ENCODE measurements around the gene PRM1.

The PRM1 gene

GRCh38 chr16:11254913-11255736 is 26.0 kb downstream of the PRM1 start:
- DNase-seq, result peak; percentile 54 to 88 (median 78)

DNA sequence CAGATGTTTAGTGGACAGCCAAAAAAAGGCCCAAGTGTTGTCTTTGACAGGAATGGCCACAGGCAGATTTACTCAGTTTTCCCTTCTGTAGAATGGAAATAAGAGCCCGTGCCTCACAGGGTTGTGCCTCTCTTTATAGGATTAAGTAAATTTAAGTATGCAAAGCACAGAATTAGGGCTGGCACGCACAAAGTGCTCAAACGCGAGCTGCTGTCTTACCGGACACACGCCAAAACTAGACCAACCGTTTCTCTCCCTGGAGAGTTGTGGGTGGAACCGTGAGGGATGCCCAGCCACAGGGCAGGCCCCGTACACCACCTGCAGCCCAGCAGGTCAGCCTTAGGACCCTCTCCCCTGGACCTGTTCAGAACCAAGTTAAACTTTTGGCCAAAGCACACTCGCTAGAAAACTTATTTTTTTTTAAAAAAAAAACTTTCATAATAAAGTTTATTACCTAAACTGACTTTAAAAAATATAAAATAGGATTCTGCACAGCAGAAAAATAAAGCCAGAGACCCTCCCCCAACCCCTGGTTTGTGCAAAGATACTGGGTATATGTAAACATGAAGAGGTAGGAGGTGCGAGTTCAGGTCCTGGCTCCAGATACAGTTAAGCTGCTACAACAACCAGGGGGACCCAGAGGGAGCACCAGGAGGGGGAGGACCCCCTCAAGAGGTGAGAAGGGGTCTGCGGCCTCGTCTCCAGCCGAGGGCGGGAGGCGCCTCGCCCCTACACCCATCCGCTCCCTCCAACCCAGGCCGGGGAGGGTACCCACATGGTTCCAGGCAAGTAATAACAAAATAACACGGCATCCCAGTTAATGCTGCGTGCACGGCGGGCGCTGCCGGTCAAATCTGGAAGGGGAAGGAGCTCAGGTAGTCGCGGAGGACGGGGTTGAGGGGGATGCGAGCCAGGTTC is 26.9 kb downstream of the PRM1 start:
- peaks cover 0 to 22% (median 0%) of the 10 kb centered on the region in 4 experiments for H3K36me3 ChIP-seq (ENCODE audit: control insufficient read depth in 4 of 4, insufficient read depth in 4 of 4, low read length in 3 of 4)
- peak overlapping the region in 1 of 2 experiments; percentile 75 for H3K27ac ChIP-seq (ENCODE audit: insufficient read depth in 1 of 2, low read depth in 1 of 2, low read length in 2 of 2, poor library complexity in 1 of 2, severe bottlenecking in 2 of 2)

More at GRCh38 chr16:11254913-11255736, 26.0 kb downstream of the PRM1 start:
- no peaks in the 10 kb centered on the region for H3K9me3 ChIP-seq (ENCODE audit: control extremely low read depth in 1 of 5, control insufficient read depth in 4 of 5, insufficient read depth in 2 of 5, low read depth in 1 of 5, low read length in 4 of 5)
- peaks cover 5 to 62% (median 53%) of the 10 kb centered on the region in 4 experiments for H3K4me1 ChIP-seq (ENCODE audit: control extremely low read depth in 1 of 4, control insufficient read depth in 4 of 4, insufficient read depth in 4 of 4, low read length in 3 of 4)
- 2% methylated on average over 75 of the region's 105 CpGs for WGBS (ENCODE audit: insufficient coverage)
- H3K4me3 ChIP-seq (ENCODE audit: control insufficient read depth in 1 of 7, extremely low read depth in 1 of 7, insufficient read depth in 4 of 7, low read depth in 2 of 7, low read length in 6 of 7), result peak overlapping the region; percentile 43 to 92 (median 84)
- peaks cover 0 to 22% (median 0%) of the 10 kb centered on the region in 4 experiments for H3K36me3 ChIP-seq (ENCODE audit: control insufficient read depth in 4 of 4, insufficient read depth in 4 of 4, low read length in 3 of 4)
- no peaks in the 10 kb centered on the region for H3K27me3 ChIP-seq (replicated peaks in 2 of 5; ENCODE audit: control insufficient read depth in 4 of 5, insufficient read depth in 5 of 5, low read length in 4 of 5)
- peak overlapping the region in 1 of 2 experiments; percentile 75 for H3K27ac ChIP-seq (ENCODE audit: insufficient read depth in 1 of 2, low read depth in 1 of 2, low read length in 2 of 2, poor library complexity in 1 of 2, severe bottlenecking in 2 of 2)
- POLR2A ChIA-PET, result interaction anchor here (0.6 to 2.7 kb wide), 13 partner anchors 14 to 291 kb away, joined by 3 to 14 read pairs (median 4); no protein-coding TSS in a partner anchor
- CTCF ChIA-PET, result interaction anchor here (0.7 to 8.1 kb wide), 20 partner anchors 9 to 300 kb away, joined by 3 to 80 read pairs (median 6); partner anchors contain the start of gene TNP2

DNA sequence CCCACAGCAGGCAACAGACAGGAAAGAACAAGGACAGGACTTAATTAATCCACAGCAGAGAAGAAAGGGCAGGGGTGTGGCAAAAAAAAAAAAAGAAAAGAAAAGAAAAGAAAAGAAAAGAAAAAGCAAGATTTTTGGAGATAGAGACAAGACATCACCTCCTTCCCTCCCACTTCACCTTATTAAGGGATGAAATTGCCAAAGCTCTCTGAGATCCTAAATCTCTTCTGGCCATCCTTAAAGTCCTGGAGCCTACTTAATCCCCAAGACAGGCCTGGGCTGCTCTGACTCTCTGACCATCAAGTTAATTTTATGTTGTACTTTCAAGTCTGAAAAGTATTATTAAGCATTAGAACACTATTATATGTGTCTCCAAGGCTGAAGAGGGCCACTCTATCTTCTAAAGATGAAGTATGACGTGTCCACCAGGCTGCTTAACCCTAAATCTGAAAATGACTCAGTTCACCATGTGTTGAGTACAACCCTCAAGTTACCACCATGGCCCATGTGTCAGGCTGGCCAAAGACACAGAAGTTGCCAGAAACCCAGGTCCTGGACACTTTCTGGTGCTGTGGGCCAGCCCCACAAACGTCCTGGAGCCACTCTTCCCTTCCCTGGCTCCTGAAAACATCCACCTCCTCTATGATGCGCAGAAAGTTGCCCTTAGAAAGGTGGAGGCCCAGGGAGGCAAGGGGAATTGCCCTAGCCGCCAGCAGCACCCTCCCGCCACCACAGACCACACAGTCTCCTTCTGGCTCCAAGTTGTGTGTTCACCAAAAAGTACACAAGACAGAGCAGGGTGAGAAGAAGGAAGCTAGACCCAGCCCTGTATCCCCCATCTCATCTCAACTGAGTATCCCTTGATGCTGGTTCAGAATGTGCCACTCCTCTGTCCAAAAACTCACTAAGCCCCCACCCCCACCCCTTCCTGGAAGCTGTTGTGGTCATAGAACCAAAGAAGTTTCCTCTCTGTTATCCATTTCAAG is 27.8 kb downstream of the PRM1 start:
- Histone ChIP-seq H3K36me3 (ENCODE audit: control insufficient read depth in 4 of 4, insufficient read depth in 4 of 4, low read length in 3 of 4) (peaks cover 0 to 22% (median 0%) of the 10 kb centered on the region in 4 experiments), H3K4me1 (ENCODE audit: control extremely low read depth in 1 of 4, control insufficient read depth in 4 of 4, insufficient read depth in 4 of 4, low read length in 3 of 4) (peaks cover 0 to 52% (median 41%) of the 10 kb centered on the region in 4 experiments), H3K27me3 (replicated peaks in 2 of 5; ENCODE audit: control insufficient read depth in 4 of 5, insufficient read depth in 5 of 5, low read length in 4 of 5) (no peaks in the 10 kb centered on the region), H3K9me3 (ENCODE audit: control extremely low read depth in 1 of 5, control insufficient read depth in 4 of 5, insufficient read depth in 2 of 5, low read depth in 1 of 5, low read length in 4 of 5) (no peaks in the 10 kb centered on the region), H3K4me3 (ENCODE audit: control insufficient read depth in 1 of 7, extremely low read depth in 1 of 7, insufficient read depth in 4 of 7, low read depth in 2 of 7, low read length in 6 of 7) (peak overlapping the region in 1 of 7 experiments; percentile 79), H3K27ac (ENCODE audit: insufficient read depth in 1 of 2, low read depth in 1 of 2, low read length in 2 of 2, poor library complexity in 1 of 2, severe bottlenecking in 2 of 2) (peak overlapping the region in 1 of 2 experiments; percentile 75)
- ChIA-PET POLR2A (interaction anchor here (0.6 kb wide), 1 partner anchor 58 kb away, joined by 6 read pairs; no protein-coding TSS in a partner anchor), CTCF (interaction anchor here (0.7 to 8.1 kb wide), 6 partner anchors 15 to 287 kb away, joined by 3 to 80 read pairs (median 4); no protein-coding TSS in a partner anchor)
- 100% methylated on average over 1 of the region's 5 CpGs for WGBS (ENCODE audit: insufficient coverage)
- peak in 2 of 3 donors; percentile 69 to 74 for DNase-seq

More for the DNA sequence above, 26.9 kb downstream of the PRM1 start:
- WGBS (ENCODE audit: insufficient coverage), result 67% methylated on average over 22 of the region's 29 CpGs
- CTCF ChIA-PET, result interaction anchor here (0.7 to 8.1 kb wide), 12 partner anchors 8 to 288 kb away, joined by 3 to 80 read pairs (median 4); no protein-coding TSS in a partner anchor
- H3K9me3 ChIP-seq (ENCODE audit: control extremely low read depth in 1 of 5, control insufficient read depth in 4 of 5, insufficient read depth in 2 of 5, low read depth in 1 of 5, low read length in 4 of 5), result no peaks in the 10 kb centered on the region
- H3K27me3 ChIP-seq (replicated peaks in 2 of 5; ENCODE audit: control insufficient read depth in 4 of 5, insufficient read depth in 5 of 5, low read length in 4 of 5), result no peaks in the 10 kb centered on the region
- peaks cover 4 to 61% (median 50%) of the 10 kb centered on the region in 4 experiments for H3K4me1 ChIP-seq (ENCODE audit: control extremely low read depth in 1 of 4, control insufficient read depth in 4 of 4, insufficient read depth in 4 of 4, low read length in 3 of 4)
- POLR2A ChIA-PET, result interaction anchor here (0.6 to 2.1 kb wide), 4 partner anchors 21 to 95 kb away, joined by 4 to 11 read pairs (median 7); no protein-coding TSS in a partner anchor
- peak overlapping the region in 3 of 7 experiments; percentile 79 to 92 (median 91) for H3K4me3 ChIP-seq (ENCODE audit: control insufficient read depth in 1 of 7, extremely low read depth in 1 of 7, insufficient read depth in 4 of 7, low read depth in 2 of 7, low read length in 6 of 7)
- DNase-seq, result no peak

DNA sequence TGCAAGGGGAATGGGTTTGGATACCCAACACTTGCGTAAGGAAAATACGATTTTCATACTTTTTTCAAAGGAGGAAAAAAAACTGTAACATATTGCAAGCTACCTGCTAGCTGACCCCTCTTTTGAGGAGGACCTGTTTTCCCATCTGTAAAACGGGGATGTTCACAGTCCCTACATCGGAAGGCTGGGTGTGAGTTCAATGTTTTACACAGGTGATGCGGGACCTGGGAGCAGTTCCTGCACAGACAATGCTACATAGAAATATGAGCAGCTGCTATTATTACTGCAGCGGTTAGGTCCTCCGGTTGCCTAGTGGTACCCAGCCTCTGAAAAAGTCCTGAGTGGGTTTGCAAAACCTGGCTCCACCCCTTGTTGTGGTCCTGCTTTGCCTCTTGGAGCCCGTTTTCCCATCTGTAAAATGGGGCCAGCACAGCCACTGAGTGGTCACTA is 28.6 kb downstream of the PRM1 start:
- Histone ChIP-seq H3K4me3 (ENCODE audit: control insufficient read depth in 1 of 7, extremely low read depth in 1 of 7, insufficient read depth in 4 of 7, low read depth in 2 of 7, low read length in 6 of 7) (peak overlapping the region in 1 of 7 experiments; percentile 17), H3K27me3 (replicated peaks in 2 of 5; ENCODE audit: control insufficient read depth in 4 of 5, insufficient read depth in 5 of 5, low read length in 4 of 5) (no peaks in the 10 kb centered on the region), H3K9me3 (ENCODE audit: control extremely low read depth in 1 of 5, control insufficient read depth in 4 of 5, insufficient read depth in 2 of 5, low read depth in 1 of 5, low read length in 4 of 5) (no peaks in the 10 kb centered on the region), H3K4me1 (ENCODE audit: control extremely low read depth in 1 of 4, control insufficient read depth in 4 of 4, insufficient read depth in 4 of 4, low read length in 3 of 4) (peaks cover 0 to 52% (median 34%) of the 10 kb centered on the region in 4 experiments), H3K27ac (ENCODE audit: insufficient read depth in 1 of 2, low read depth in 1 of 2, low read length in 2 of 2, poor library complexity in 1 of 2, severe bottlenecking in 2 of 2) (no peak overlapping the region), H3K36me3 (ENCODE audit: control insufficient read depth in 4 of 4, insufficient read depth in 4 of 4, low read length in 3 of 4) (peaks cover 0 to 22% (median 0%) of the 10 kb centered on the region in 4 experiments)
- DNase-seq, result no peak
- ChIA-PET POLR2A (interaction anchor here (1.2 kb wide), 1 partner anchor 302 kb away, joined by 3 read pairs; no protein-coding TSS in a partner anchor), CTCF (interaction anchor here (0.9 to 8.1 kb wide), 5 partner anchors 12 to 286 kb away, joined by 3 to 80 read pairs (median 4); no protein-coding TSS in a partner anchor)
- WGBS (ENCODE audit: insufficient coverage), result 96% methylated on average over 8 of the region's 8 CpGs

GRCh38 chr16:11251525-11252481 is 29.3 kb downstream of the PRM1 start:
- H3K27ac ChIP-seq (ENCODE audit: insufficient read depth in 1 of 2, low read depth in 1 of 2, low read length in 2 of 2, poor library complexity in 1 of 2, severe bottlenecking in 2 of 2), result no peak overlapping the region
- H3K9me3 ChIP-seq (ENCODE audit: control extremely low read depth in 1 of 5, control insufficient read depth in 4 of 5, insufficient read depth in 2 of 5, low read depth in 1 of 5, low read length in 4 of 5), result no peaks in the 10 kb centered on the region
- CTCF ChIA-PET, result interaction anchor here (0.9 to 8.1 kb wide), 5 partner anchors 11 to 286 kb away, joined by 3 to 80 read pairs (median 4); no protein-coding TSS in a partner anchor
- peaks cover 0 to 45% (median 27%) of the 10 kb centered on the region in 4 experiments for H3K4me1 ChIP-seq (ENCODE audit: control extremely low read depth in 1 of 4, control insufficient read depth in 4 of 4, insufficient read depth in 4 of 4, low read length in 3 of 4)
- POLR2A ChIA-PET, result interaction anchor here (1.2 kb wide), 1 partner anchor 302 kb away, joined by 3 read pairs; no protein-coding TSS in a partner anchor
- 86% methylated on average over 4 of the region's 18 CpGs for WGBS (ENCODE audit: insufficient coverage)
- peak in 2 of 3 donors; percentile 69 to 79 for DNase-seq
- H3K36me3 ChIP-seq (ENCODE audit: control insufficient read depth in 4 of 4, insufficient read depth in 4 of 4, low read length in 3 of 4), result peaks cover 0 to 22% (median 0%) of the 10 kb centered on the region in 4 experiments
- H3K27me3 ChIP-seq (replicated peaks in 2 of 5; ENCODE audit: control insufficient read depth in 4 of 5, insufficient read depth in 5 of 5, low read length in 4 of 5), result no peaks in the 10 kb centered on the region
- H3K4me3 ChIP-seq (ENCODE audit: control insufficient read depth in 1 of 7, extremely low read depth in 1 of 7, insufficient read depth in 4 of 7, low read depth in 2 of 7, low read length in 6 of 7), result peak overlapping the region in 1 of 7 experiments; percentile 14

Data from common myeloid progenitor, CD34-positive (primary cell).